ENCODE data around the gene HSPA2.

The HSPA2 gene

DNA sequence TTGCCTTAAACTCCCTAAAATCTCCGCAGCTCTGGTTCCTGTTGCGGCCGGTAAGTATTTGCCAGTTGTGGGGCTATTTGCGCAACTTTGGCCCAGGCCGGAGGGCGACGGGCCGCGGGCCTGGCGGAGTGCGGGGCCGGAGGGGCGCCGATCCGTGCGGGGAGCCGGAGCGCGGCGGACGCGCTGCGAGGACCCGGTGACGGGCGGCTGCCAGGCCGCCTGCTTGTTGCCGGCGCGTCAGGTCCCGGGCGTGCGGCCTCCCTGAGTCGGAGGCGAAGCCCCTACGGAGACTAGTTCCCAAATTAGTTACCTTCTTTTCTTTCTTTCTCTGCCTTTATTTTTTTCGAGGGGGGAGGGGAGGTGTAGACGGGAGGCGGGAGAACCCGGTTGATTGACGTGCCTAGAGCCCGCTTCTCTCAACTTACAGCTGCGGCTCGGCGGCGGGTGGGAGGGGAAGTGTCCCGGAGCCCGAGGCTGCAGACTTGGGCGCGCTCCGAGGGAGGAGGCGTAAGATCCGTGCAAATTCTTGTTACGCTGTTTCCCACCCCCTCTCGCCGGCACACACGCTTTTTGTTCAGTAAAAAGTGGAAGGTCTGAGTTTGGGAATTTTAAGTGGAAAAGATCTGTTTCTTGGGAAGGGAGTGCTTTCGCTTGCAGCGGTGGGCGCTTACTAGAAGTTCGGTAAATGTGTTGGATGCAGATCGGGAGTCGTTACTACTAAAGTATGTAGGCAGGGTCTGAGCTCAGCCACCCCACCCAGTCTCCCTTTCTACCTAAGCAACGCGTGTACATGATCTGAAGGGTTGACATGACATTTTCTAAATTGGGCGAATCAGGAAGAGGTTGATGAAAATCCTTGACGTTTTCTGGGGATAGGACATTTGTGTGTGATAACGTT is 35.4 kb upstream of the HSPA2 start:
- H3K4me3 ChIP-seq (replicated peaks; ENCODE audit: low read depth, low read length): peak overlapping the region; percentile 84
- no peak for DNase-seq (ENCODE audit: extremely low read depth, low read depth)
- no peak for TF ChIP-seq CTCF (IDR thresholded peaks at IDR 0.05; ENCODE audit: low read depth, low read length, missing control alignments)

DNA sequence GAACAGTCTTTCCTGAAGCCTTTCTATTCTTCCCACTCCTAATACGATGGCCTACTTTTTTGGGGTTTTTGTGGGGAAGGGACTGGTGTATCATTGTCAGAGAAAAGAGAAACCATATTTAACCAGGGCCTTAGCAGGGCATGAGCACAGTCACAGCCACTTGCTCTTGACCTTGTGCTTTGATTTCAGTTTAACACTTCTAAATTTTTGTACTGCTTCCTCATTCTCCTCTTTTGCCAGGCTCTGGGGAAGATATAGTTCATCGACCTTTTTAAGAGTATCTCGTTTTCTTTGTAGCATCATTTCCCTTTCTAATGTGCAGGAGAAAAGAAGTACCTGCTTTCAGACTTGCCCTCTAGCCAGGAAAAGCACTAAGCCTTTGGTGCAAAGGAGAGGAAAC is 33.8 kb upstream of the HSPA2 start:
- peak overlapping the region; percentile 84 for H3K4me3 ChIP-seq (replicated peaks; ENCODE audit: low read depth, low read length)
- TF ChIP-seq CTCF (IDR thresholded peaks at IDR 0.05; ENCODE audit: low read depth, low read length, missing control alignments): no peak
- DNase-seq (ENCODE audit: extremely low read depth, low read depth): no peak

GRCh38 chr14:64507376-64508156 is 33.0 kb upstream of the HSPA2 start:
- no peak for TF ChIP-seq CTCF (IDR thresholded peaks at IDR 0.05; ENCODE audit: low read depth, low read length, missing control alignments)
- 0 out of 2 replicates have a peak overlapping the region, but pooled peaks have one; percentile 9 for H3K4me3 ChIP-seq (replicated peaks; ENCODE audit: low read depth, low read length)
- DNase-seq (ENCODE audit: extremely low read depth, low read depth): no peak

DNA sequence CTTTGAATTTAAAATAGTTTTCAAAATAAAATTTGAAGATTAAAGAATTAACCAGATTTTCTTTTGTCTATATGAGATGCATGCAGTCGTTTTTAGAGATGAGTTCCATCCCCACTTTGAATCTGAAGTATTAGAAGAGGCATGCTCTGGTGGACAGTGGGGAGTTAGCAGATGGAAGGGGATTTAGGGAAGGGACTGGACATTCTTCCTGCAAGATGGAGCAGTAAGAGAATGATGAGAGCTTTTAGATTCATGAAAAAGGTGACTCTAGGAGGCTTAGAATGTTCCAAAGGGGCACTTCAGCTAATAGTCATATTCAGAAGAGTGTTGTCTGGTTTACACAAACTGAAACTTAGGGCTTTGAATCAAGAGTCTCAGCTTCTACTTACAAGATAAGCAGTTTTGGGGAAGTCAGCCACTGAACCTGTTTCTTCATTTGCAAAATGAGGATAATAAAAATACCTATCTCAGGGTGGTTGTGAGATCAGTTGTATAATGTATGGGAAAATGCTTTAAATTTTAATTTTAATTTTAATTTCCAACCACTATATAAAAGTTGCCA is 32.2 kb upstream of the HSPA2 start:
- H3K4me3 ChIP-seq (replicated peaks; ENCODE audit: low read depth, low read length): no peak overlapping the region
- DNase-seq (ENCODE audit: extremely low read depth, low read depth): no peak
- TF ChIP-seq CTCF (IDR thresholded peaks at IDR 0.05; ENCODE audit: low read depth, low read length, missing control alignments): no peak

- no peak for DNase-seq (ENCODE audit: extremely low read depth, low read depth)
- no peak overlapping the region for H3K4me3 ChIP-seq (replicated peaks; ENCODE audit: low read depth, low read length)
- TF ChIP-seq CTCF (IDR thresholded peaks at IDR 0.05; ENCODE audit: low read depth, low read length, missing control alignments): no peak
Observed at GRCh38 chr14:64509036-64509435, 31.5 kb upstream of the HSPA2 start.

DNA sequence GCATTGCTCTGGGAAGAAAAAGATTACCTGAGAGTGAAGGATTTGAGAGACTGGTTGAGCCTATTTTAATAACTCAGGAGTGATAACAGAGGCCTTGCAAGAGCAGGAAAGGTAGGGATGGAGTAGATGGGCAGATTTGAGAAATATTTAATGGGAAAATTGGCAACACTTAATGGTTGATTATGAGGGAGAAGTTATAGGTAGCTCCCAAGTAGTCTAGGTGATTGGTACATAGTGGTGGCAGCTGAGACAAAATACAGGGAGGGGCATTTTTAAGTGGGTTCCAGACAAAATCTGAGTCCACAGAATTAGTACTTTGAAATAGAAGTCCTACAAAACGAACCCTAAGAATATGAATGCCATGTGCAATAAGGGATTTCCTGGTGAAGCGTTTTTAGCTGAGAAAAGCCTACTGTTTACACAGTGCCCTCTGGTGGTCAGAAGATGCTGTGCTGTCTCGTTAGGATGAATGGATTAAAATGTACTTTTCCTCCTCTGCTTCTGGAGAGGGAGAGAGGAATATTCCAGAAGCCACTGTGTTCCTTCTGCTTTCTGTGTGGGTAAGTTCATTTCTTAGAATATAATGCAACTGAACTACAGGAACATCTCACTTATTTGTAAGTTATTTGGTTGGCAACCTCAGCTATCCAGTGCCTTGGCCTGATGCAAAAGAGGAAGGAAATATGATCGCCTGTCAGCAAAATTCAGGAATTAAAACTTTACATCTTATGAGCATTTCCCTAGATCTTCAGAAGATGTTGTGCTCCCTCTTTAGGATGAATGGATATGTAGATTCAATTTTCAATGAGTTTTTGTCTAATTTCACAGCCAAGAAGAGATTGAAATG is 29.5 kb upstream of the HSPA2 start:
- DNase-seq (ENCODE audit: extremely low read depth, low read depth): peak; percentile 63
- H3K4me3 ChIP-seq (replicated peaks; ENCODE audit: low read depth, low read length): no peak overlapping the region
- peak; percentile 90 for TF ChIP-seq CTCF (IDR thresholded peaks at IDR 0.05; ENCODE audit: low read depth, low read length, missing control alignments)
